Heart right ventricle (tissue), 16 donors: ENCODE measurements around the gene ERRFI1. TPM values are rescaled to one million over a fixed set of nuclear protein-coding genes. Genes with fewer than 3 reads are reported as not detected.

Source experiments
- ATAC-seq, 8 donors: fragments of 200-7000 bp; cut with Tn5 transposase; one replicate each; pipeline ENCODE4 v1.9.1; 2020; ENCODE audit warnings: mild to moderate bottlenecking in 8 of 8, moderate library complexity in 8 of 8, moderate number of reproducible peaks in 1 of 8
- DNase-seq, 2 donors: peaks; one replicate each; pipeline ENCODE4 v3.0.0-alpha.2; 2020
- H3K27ac ChIP-seq, 10 donors: fragments of 200-600 bp; sonication (generic) in 2 of 10; one replicate each; pipeline versions ENCODE4 v1.5.0 to v1.8.0; 2020 to 2022; ENCODE audit warnings: mild to moderate bottlenecking in 3 of 10
- H3K27me3 ChIP-seq, 7 donors: fragments of 200-600 bp; one replicate each; pipeline ENCODE4 v1.8.0; 2021 to 2022; ENCODE audit warnings: mild to moderate bottlenecking in 2 of 7
- H3K36me3 ChIP-seq, 9 donors: fragments of 200-600 bp; sonication (generic) in 1 of 9; one replicate each; pipeline versions ENCODE4 v1.5.0 to v1.8.0; 2020 to 2022; ENCODE audit warnings: mild to moderate bottlenecking in 2 of 9
- H3K4me1 ChIP-seq, 9 donors: fragments of 200-600 bp; sonication (generic) in 1 of 9; one replicate each; pipeline versions ENCODE4 v1.5.0 to v1.8.0; 2020 to 2022; ENCODE audit warnings: mild to moderate bottlenecking in 4 of 9
- H3K4me3 ChIP-seq, 10 donors: fragments of 200-600 bp; sonication (generic) in 2 of 10; one replicate each; pipeline versions ENCODE4 v1.5.0 to v1.8.0; 2020 to 2022; ENCODE audit warnings: mild to moderate bottlenecking in 7 of 10, moderate library complexity in 2 of 10
- H3K9me3 ChIP-seq, 11 donors: fragments of 200-600 bp in 10 of 11; sonication (generic) in 2 of 11; one replicate each; pipeline versions ENCODE4 v1.5.0 to v1.8.0; 2013 to 2022; ENCODE audit warnings: mild to moderate bottlenecking in 2 of 11, control low read depth in 1 of 11, moderate library complexity in 1 of 11
- CTCF ChIP-seq, 9 donors: fragments of 200-600 bp; sonication (generic) in 2 of 9; IDR thresholded peaks; one replicate each; pipeline versions ENCODE4 v1.5.0 to v1.8.0; 2021 to 2022; ENCODE audit warnings: antibody characterized with exemption in 9 of 9, mild to moderate bottlenecking in 5 of 9, moderate library complexity in 1 of 9
- WGBS, 2 donors: extraction: QIAGEN DNeasy Blood & Tissue Kit; methylation state at CpG; one replicate each; pipeline ENCODE4 v1.1.7; 2013; ENCODE audit warnings: inconsistent platforms in 1 of 2; 5-methylcytosine and 5-hydroxymethylcytosine counted together
- intact Hi-C, 10 donors: fragments of 100-400 bp; cut with DNase I; formaldehyde crosslinking; loops; one replicate each; pipeline versions ENCODE4 v1.11.1 to v1.14.2; 2022
- polyA plus RNA-seq, 2 donors: library from polyadenylated mRNA; stranded (reverse); fragments of 200-250 nt; gene quantifications; one replicate each; pipeline ENCODE4 v1.2.3, GENCODE V29; 2013
- total RNA-seq, 10 donors: library from RNA; stranded (reverse); fragmentation: NEBNext Ultra II Directional in 3 of 10; extraction: Animal tissue kit (Norgen Biotek cat#: 25700) in 3 of 10; gene quantifications; one replicate each; pipeline versions ENCODE4 v1.2.1 to v1.2.4, GENCODE V29; 2021 to 2023
- donor health status: Arrhythmogenic right ventricular cardiomyopathy.
- donor health status: ischemic (EF 13 %, LVEDD 7.1; RV severe dilation, severe dysfunction).
- donor health status: healthy with polysubstance abuse.
- donor health status: DM: no; HTN: yes; CAD: no.
- donor health status: DM: no; HTN: no; CAD: no.
- donor health status: ischemic (EF 25% LVEDD 6.9; RV normal size, moderate dysfunction).
- donor health status: ischemic (EF 25% LVEDD 5.7; RV mildly dilated, moderate dysfunction).
- donor health status: healthy.
- donor health status: DM: yes; HTN: yes; CAD: no.
- donor health status: Ischemic cardiomyopathy.
- donor health status: ischemic (EF 35%, LVEDD 5.7; RV mildly dilated, moderate dysfunction).
- donor health status: nonischemic (EF 11% LVEDD 7.7; RV severe dilation, severe dysfunction).
- donor health status: DM: yes; HTN: yes; CAD: no.
- donor health status: PGD.
- donor health status: ischemic (EF 29% LVEDD 5.4; RV normal size, mild dysfunction).
- donor health status: nonischemic (EF 23%, LVEDD 6.1; RV moderate dilation, normal function).

ERRFI1 gene
- total and polyA plus RNA-seq, 12 donors, result 5.8 to 17.5 (median 10.0) TPM

- DNase-seq (peak; percentile 56 to 75), ATAC-seq (peak; percentile 82 to 96 (median 90))
- peaks cover 4 to 25% (median 21%) of the 10 kb centered on the region in 9 donors for H3K4me1 ChIP-seq
- no peaks in the 10 kb centered on the region for H3K27me3 ChIP-seq
- intact Hi-C loops, result no loop called here
- peak overlapping the region; percentile 2 to 84 (median 62) for H3K27ac ChIP-seq
- peak overlapping the region in 5 of 10 donors; percentile 14 to 22 (median 16) for H3K4me3 ChIP-seq
- WGBS, 2 donors, result 14 to 16% methylated on average over 17 of the region's 17 CpGs
- TF ChIP-seq CTCF (IDR thresholded peaks at IDR 0.05), result no peak
- H3K36me3 ChIP-seq, result peaks cover 0 to 14% (median 0%) of the 10 kb centered on the region in 9 donors
- H3K9me3 ChIP-seq, result no peaks in the 10 kb centered on the region
Measured at GRCh38 chr1:8004803-8005573, 21.1 kb downstream of the ERRFI1 start.

GRCh38 chr1:8004113-8004802 is 21.9 kb downstream of the ERRFI1 start:
- H3K4me1 ChIP-seq, result peaks cover 4 to 25% (median 21%) of the 10 kb centered on the region in 9 donors
- WGBS, 2 donors, result 61 to 70% methylated on average over 18 of the region's 18 CpGs
- peak in 3 of 8 donors; percentile 9 to 34 (median 19) for ATAC-seq
- no peak for DNase-seq
- peaks cover 0 to 7% (median 0%) of the 10 kb centered on the region in 9 donors for H3K36me3 ChIP-seq
- intact Hi-C loops, result no loop called here
- peak overlapping the region; percentile 2 to 84 (median 56) for H3K27ac ChIP-seq
- H3K9me3 ChIP-seq, result no peaks in the 10 kb centered on the region
- no peaks in the 10 kb centered on the region for H3K27me3 ChIP-seq
- peak overlapping the region in 5 of 10 donors; percentile 14 to 22 (median 16) for H3K4me3 ChIP-seq
- TF ChIP-seq CTCF (IDR thresholded peaks at IDR 0.05), result no peak

GRCh38 chr1:8003438-8004112 is 22.5 kb downstream of the ERRFI1 start:
- 89 to 94% methylated on average over 6 of the region's 6 CpGs for WGBS, 2 donors
- intact Hi-C loops, result no loop called here
- no peak for ATAC-seq

More at GRCh38 chr1:8003438-8004112, 22.5 kb downstream of the ERRFI1 start:
- H3K4me3 ChIP-seq, result no peak overlapping the region
- TF ChIP-seq CTCF (IDR thresholded peaks at IDR 0.05), result no peak
- peaks cover 4 to 25% (median 21%) of the 10 kb centered on the region in 9 donors for H3K4me1 ChIP-seq
- no peaks in the 10 kb centered on the region for H3K9me3 ChIP-seq
- H3K27ac ChIP-seq, result peak overlapping the region in 6 of 10 donors; percentile 38 to 84 (median 56)
- no peak for DNase-seq
- peaks cover 0 to 7% (median 0%) of the 10 kb centered on the region in 9 donors for H3K36me3 ChIP-seq
- no peaks in the 10 kb centered on the region for H3K27me3 ChIP-seq
